Mucosa of descending colon (tissue), 3 donors: ENCODE data around the gene MT1E. TPM values are rescaled to one million over a fixed set of nuclear protein-coding genes. Genes with fewer than 3 reads are reported as not detected.
"Not testable (repeated sequence)": the region's sequence is repeated elsewhere in the genome, so short reads cannot be mapped to it uniquely, and the experiment has no call there.

Source experiments
- ATAC-seq: fragments of 200-7000 bp; cut with Tn5 transposase; one replicate; pipeline ENCODE4 v1.9.1; 2020; ENCODE audit warnings: mild to moderate bottlenecking, moderate library complexity
- DNase-seq, 3 donors: peaks; one replicate each; pipeline ENCODE4 v3.0.0-alpha.2; 2020
- H3K36me3 ChIP-seq: fragments of 200-600 bp; one replicate; pipeline ENCODE4 v1.8.0; 2021; ENCODE audit warnings: low read depth, mild to moderate bottlenecking
- H3K4me1 ChIP-seq: fragments of 200-600 bp; one replicate; pipeline ENCODE4 v1.8.0; 2021; ENCODE audit warnings: low read depth, mild to moderate bottlenecking
- H3K4me3 ChIP-seq: fragments of 200-600 bp; one replicate; pipeline ENCODE4 v1.8.0; 2021; ENCODE audit warnings: mild to moderate bottlenecking
- H3K9me3 ChIP-seq: fragments of 200-600 bp; one replicate; pipeline ENCODE4 v1.8.0; 2021; ENCODE audit warnings: mild to moderate bottlenecking
- intact Hi-C, 2 donors: fragments of 100-400 bp; cut with DNase I in 1 of 2; cut with micrococcal nuclease in 1 of 2; formaldehyde crosslinking; loops; one replicate each; pipeline versions ENCODE4 v1.11.0 to v1.11.1; 2022; cut with DNase I, micrococcal nuclease
- total RNA-seq, 3 donors: library from RNA; stranded (reverse); fragmentation: NEBNext Ultra II Directional in 2 of 3; extraction: Animal tissue kit (Norgen Biotek cat#: 25700) in 2 of 3; gene quantifications; one replicate each; pipeline versions ENCODE4 v1.2.1 to v1.2.4, GENCODE V29; 2021 to 2023
- TF ChIP-seq, protein P1 (sequence below): fragments of 200-600 bp; IDR thresholded peaks from one replicate; pipeline ENCODE4 v1.8.0; 2022; ENCODE audit warnings: antibody characterized with exemption, mild to moderate bottlenecking
- donor health status: DM: no; HTN: no; CAD: no; lungs with moderate emphysema.
- donor health status: DM: no; HTN: no; CAD: no.
- donor health status: DM: no; HTN: yes; CAD: no.

Gene MT1E
- total RNA-seq, 3 donors from 2014 or later: 86.6 to 343 (median 237) TPM

DNA sequence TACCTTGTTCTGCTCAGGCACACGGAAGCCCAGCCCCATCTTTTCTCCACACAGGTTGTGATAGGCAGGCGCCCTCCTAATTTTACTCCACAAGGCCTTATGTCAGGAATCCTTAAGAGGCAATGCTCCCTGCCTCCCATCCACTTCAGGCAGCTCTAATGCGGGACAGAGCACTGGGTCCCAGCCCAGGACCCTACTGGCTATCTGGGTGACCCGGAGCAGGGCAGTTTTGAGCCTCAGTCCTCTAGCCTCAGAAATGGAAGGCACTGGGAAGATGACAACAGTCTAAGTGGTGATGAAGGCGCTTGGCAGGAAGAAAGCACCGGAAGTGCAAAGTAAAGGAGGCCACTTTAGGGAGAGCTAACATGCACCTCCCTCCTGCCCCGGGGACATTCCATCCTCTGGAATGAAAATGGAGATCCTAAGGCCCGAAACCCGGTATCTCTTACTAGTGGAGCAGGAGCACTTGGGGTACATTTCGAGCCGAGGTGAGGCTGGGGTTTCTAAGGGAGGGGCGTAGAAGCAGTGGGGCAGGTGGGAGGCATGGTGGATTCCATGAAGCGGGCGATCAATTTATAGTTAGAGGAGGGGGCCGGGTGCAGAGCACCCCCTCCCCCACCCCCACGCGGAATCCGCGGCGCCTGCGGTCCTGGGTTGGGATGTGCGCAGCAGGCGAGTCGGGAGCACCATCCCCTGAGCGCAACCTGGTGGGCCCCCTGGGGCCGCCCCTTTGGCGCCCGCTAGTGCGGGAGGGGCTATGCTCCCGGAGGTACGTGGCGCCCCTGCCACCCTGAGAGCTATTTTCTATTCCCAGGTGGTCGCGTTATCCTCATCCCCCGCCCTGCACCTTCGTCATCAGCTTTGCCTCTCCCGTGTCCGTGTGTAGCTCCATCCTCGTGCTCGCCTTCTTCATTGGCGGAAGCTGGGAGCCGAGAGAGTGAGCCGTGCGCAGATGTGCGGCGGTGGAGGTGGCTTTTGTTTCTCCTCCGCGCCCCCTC lies 37.1 kb downstream of the MT1E start:
- intact Hi-C loops: no loop called here
- H3K4me3 ChIP-seq: no peak overlapping the region
- DNase-seq: no peak

DNA sequence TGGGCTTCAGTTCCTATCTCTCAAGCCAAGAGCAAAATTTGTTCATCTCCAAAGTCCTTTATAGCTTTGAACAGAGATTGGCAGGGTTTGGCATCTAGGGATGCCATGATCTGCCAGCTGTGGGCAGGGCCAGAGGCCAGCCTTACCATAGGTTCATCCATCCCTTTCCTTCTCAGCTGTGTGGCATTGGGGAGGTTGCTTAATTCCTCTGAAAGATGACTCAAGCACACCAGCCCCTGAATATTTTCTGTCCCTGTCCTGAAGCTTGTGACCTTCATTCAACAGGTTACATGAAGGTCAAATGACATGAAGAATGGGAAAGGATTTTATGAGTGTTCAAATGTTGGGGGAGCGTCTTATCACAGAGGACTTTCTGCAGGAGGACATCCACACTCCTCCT lies 38.9 kb downstream of the MT1E start:
- DNase-seq: no peak
- Histone ChIP-seq H3K4me1 (peaks cover 7% of the 10 kb centered on the region), H3K9me3 (no peaks in the 10 kb centered on the region), H3K4me3 (no peak overlapping the region), H3K36me3 (no peaks in the 10 kb centered on the region)
- TF ChIP-seq, protein P1, sequence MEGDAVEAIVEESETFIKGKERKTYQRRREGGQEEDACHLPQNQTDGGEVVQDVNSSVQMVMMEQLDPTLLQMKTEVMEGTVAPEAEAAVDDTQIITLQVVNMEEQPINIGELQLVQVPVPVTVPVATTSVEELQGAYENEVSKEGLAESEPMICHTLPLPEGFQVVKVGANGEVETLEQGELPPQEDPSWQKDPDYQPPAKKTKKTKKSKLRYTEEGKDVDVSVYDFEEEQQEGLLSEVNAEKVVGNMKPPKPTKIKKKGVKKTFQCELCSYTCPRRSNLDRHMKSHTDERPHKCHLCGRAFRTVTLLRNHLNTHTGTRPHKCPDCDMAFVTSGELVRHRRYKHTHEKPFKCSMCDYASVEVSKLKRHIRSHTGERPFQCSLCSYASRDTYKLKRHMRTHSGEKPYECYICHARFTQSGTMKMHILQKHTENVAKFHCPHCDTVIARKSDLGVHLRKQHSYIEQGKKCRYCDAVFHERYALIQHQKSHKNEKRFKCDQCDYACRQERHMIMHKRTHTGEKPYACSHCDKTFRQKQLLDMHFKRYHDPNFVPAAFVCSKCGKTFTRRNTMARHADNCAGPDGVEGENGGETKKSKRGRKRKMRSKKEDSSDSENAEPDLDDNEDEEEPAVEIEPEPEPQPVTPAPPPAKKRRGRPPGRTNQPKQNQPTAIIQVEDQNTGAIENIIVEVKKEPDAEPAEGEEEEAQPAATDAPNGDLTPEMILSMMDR: no peak
- no peak for ATAC-seq
- intact Hi-C loops: no loop called here

More for the DNA sequence above, 37.1 kb downstream of the MT1E start:
- Histone ChIP-seq H3K36me3 (no peaks in the 10 kb centered on the region), H3K9me3 (no peaks in the 10 kb centered on the region), H3K4me1 (peaks cover 12% of the 10 kb centered on the region)
- TF ChIP-seq, protein P1: no peak
- no peak for ATAC-seq

DNA sequence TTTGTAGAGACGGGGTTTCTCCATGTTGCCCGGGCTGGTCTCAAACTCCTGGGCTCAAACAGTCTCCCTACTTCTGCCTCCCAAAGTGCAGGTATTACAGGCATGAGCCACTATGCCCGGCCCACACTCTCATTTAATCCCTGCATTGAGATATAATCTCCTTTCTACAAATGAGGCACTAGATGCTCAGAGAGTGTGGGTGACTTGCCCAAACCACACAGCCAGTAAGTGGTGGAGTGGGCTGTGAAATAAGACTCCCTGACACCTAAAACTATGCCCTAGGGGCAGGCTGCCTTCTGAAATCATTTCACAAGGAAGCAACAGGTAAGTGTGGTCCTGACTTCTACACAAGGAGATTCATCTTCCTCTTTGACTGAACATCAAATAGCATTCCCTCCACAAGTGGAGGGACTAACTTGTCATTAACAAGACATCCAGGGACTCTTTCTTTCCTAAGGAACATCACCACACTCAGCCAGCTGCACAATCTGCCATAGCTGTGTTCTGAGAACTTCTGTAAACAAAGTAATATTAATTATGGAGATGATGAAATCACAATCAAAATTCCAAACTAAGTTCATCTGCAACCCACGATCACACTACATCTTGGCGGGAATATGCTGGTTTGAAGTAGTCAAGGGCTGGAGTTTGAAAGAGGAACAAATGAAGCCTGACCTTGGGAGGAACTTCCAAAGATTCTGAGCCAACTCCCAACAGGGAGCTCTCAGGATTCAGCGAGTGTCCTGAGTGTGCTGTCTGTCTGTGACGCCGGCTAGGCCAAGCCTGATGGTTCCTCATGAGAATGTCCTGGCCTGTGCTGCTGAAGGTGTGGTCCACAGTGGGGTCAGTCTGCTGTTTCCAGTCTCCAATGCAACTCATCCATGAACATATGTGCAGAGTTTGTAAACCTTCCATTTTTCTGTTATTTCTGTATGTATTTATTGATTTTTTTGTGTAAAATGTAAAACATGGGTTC lies 40.0 kb downstream of the MT1E start:
- intact Hi-C loops, H3K4me1 ChIP-seq, ATAC-seq, H3K36me3 ChIP-seq, DNase-seq, H3K9me3 ChIP-seq, H3K4me3 ChIP-seq: not testable (repeated sequence)

DNA sequence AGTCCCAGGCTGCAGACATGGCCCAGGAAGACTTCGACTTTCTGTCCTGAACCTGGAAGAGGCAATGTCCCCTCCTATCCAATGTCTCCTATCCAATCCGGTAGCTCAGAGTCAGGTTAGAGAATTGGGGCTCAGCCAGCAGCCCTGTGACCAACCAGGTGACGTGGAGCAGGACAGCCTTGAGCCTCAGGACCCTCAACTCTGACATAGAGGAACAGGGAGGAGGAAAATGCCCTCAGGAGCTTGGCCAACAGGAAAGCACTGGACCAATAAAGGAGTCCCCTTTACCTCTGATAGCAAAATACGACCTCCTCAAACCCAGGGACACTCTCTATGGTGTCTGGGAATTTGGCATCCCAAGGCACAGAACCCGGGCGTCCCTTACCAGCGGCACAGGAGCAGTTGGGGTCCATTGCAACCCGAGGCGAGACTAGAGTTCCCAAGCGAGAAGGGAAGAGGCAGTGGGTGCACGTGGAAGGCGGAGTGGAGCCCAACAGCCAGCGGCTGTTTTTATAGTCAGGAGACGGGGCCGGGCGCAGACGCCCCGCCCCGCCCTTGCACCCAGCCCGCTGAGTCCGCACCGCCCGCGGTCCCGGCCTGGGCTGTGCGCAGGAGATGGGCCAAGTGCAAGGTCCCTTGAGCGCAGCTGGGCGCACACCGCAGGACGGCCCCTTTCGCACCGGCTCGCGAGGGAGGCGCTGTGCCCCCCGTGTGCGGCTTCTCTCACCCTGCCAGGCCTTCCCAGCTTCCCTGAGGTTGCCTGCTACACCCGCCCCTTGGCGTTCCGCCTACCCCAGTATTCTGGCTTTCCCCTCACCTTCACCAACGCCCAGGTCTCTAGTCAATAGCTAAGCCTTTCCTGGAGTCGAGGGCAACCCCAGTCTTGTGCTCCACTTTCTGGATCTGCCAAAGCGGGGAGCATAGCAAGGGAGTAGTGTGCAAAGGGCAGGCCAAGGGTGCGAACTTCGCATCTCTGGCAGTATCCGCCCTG lies 42.3 kb downstream of the MT1E start, which contains the start of gene MT1G:
Gene MT1G, minus strand, starts transcription at position 485 of the 991 bp plus-strand sequence. Its CDS starts 72 bp downstream, at position 413.
- TF ChIP-seq, protein P1: no peak
- peak; percentile 93 for ATAC-seq
- Histone ChIP-seq H3K4me1 (peaks cover 8% of the 10 kb centered on the region), H3K4me3 (no peak within 1 kb of the TSS), H3K9me3 (no peaks in the 10 kb centered on the region), H3K36me3 (no peaks in the 10 kb centered on the region)
- intact Hi-C loops: no loop called here
- DNase-seq: peak; percentile 84 to 87 (median 86)

DNA sequence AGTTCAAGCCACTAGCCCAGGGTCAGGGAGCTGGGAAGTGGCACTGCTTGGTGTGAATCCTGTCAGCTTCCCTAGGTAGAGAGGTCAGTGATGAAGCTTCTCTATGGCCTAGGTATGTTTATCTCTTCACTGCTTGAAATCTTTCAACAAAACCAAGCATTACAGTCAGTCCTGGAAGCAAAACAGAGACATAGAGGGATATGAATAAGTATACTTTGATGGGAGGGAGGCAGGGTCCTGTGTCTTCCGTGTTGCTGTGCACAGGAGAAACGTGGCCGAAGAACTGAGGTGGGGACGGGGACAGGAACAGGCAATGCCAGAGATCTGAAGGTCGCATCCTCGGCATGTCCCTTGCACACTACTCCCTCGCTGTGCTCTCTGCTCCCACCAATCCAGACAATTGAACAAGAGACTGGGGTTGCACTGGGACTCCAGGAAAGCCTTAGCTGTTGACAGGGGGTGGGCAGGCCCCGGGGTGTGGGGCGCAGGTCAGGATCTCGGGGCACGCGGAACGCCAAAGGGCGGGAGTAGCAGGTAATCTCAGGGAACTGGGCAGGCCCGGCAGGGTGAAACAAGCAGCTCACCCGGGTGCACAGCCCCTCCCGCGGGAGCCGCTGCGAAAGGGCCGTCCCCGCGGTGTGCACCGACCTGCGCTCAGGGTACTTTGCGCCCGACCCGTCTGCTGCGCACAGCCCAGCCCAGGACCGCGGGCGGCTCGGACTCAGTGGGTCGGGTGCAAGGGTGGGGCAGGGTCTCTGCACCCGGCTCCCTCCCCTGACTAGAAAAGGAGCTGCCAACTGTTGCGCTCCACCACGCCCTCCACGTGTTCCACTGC lies 43.6 kb downstream of the MT1E start, which contains the start of gene MT1H:
Gene MT1H, plus strand, starts transcription at position 810 of the 835 bp plus-strand sequence. CDS start 71 bp downstream, outside the sequence.
- Histone ChIP-seq H3K4me1 (peaks cover 8% of the 10 kb centered on the region), H3K4me3 (no peak within 1 kb of the TSS), H3K36me3 (no peaks in the 10 kb centered on the region), H3K9me3 (no peaks in the 10 kb centered on the region)
- TF ChIP-seq, protein P1: no peak
- ATAC-seq (peak; percentile 71), DNase-seq (peak; percentile 64 to 77 (median 76))
- intact Hi-C loops: no loop called here
